Prostate gland (tissue), 2 donors: ENCODE data around the gene ADAMTSL1. TPM values are rescaled to one million over a fixed set of nuclear protein-coding genes. Genes with fewer than 3 reads are reported as not detected.

Experiments
- DNase-seq: peaks from one replicate; pipeline ENCODE4 v3.0.0-alpha.2; 2019; ENCODE audit warnings: low spot score
- H3K27ac ChIP-seq, 2 donors: fragments of 200-600 bp; sonication (generic); 2 replicates each; pipeline ENCODE4 v1.5.1; 2017 to 2019
- H3K27me3 ChIP-seq: fragments of 200-600 bp; sonication (generic); replicated peaks from 2 replicates; pipeline ENCODE4 v1.5.1; 2019; ENCODE audit not compliant: insufficient read depth
- H3K36me3 ChIP-seq, 2 donors: fragments of 200-600 bp; sonication (generic); 1 replicate in 1 of 2; 2 replicates in 1 of 2; pipeline versions ENCODE4 v1.5.1 to v1.8.1; 2017 to 2019
- H3K4me1 ChIP-seq: fragments of 200-600 bp; sonication (generic); replicated peaks from 2 replicates; pipeline ENCODE4 v1.5.1; 2019
- H3K4me3 ChIP-seq, 2 donors: fragments of 200-600 bp; sonication (generic); 2 replicates each; pipeline ENCODE4 v1.5.1; 2017 to 2019
- H3K9me3 ChIP-seq: fragments of 200-600 bp; sonication (generic); 2 replicates; pipeline ENCODE4 v1.5.1; 2017
- POLR2A ChIP-seq: fragments of 450-650 bp; IDR thresholded peaks from one replicate; pipeline ENCODE4 v1.6.1; 2016; ENCODE audit warnings: antibody characterized with exemption, mild to moderate bottlenecking
- POLR2AphosphoS5 ChIP-seq: sonication (generic); formaldehyde crosslinking; IDR thresholded peaks from one replicate; pipeline ENCODE4 v1.6.1; 2017; ENCODE audit warnings: antibody characterized with exemption
- WGBS: methylation state at CpG from one replicate; pipeline ENCODE4 v1.1.5; 2018; 5-methylcytosine and 5-hydroxymethylcytosine counted together
- intact Hi-C: fragments of 100-400 bp; cut with DNase I; formaldehyde crosslinking; loops from one replicate; pipeline ENCODE4 v1.14.2; 2022
- total RNA-seq, 2 donors: library from RNA; depleted of rRNA; stranded (reverse); fragments of >200 nt; gene quantifications; one replicate each; pipeline ENCODE4 v1.1.0, GENCODE V29; 2016
- TF ChIP-seq, protein P1 (sequence below), 4 experiments: fragments of 200-600 bp in 2 of 4; fragments of 450-650 bp in 2 of 4; sonication (generic) in 2 of 4; IDR thresholded peaks; 1 replicate in 3 of 4; 2 replicates in 1 of 4; pipeline ENCODE4 v1.5.1; 2016 to 2019; ENCODE audit warnings: antibody characterized with exemption in 4 of 4, mild to moderate bottlenecking in 2 of 4, moderate library complexity in 2 of 4

ADAMTSL1 gene
- total RNA-seq, 2 donors from 2014 or later, result 9.8 to 18.1 TPM

DNA sequence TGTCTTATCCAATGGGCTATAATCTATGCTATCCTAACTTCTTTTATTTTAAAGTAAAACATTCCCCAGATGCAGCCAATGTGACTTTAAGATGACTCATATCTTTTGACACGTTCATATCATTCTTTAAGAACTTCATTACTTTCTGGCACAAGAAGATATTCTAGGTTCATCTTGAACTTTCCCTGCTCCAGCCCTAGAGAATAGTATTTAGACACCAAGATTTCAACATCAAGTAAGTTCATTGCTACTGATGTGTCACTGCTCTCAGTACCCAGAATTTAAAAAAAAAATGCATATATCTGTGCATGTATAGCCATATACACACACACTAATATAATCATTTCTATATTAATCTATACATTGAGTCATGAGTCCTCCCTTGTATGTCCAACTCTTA is 383.8 kb downstream of the ADAMTSL1 start:
- no peaks in the 10 kb centered on the region for H3K4me1 ChIP-seq

DNA sequence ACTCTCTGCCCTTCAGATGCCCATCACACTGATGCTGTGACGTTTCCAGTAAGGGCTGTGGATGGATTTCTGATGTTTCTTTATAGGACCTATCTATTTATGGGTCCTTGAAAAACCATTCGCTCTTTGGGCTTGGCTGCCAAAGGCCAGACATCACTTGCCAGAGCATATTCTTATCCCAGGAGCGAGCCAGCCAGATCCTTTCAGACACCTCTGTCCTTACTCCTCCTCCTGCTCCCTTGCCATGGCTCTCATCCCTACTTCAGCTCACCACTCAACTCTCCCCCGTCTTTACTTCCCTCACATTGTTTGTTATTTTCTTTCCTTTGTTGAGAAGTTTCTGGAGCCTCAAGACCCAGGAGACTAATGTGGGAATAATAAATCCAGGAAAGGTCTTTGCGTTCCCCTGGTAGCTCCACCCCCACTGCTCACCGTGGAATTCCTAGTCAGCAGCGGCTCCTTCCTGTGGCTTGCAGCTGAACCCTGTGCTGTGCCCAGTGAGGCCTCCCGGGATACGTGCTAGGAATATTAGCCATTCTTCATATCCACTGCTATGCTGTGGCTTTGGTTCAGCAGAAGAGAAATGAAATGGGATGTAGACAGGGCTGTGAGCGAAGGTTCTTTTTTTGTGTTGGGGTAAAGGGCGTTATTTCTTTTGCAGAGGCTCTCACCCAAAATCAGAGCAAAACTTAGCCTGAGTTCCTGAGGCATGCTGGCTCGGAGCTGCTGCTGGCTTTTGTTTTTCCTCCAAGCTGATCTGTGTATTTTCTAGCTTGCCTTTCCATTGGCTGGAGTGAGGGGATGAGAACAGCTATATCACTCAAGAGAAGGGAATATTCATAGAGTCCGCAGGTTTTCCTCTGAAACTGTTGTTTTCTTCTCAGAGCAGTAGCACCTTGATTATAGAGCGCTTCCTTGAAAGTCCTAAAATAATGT is 387.9 kb downstream of the ADAMTSL1 start:
- Histone ChIP-seq H3K4me1 (no peaks in the 10 kb centered on the region), H3K9me3 (no peaks in the 10 kb centered on the region), H3K36me3 (no peaks in the 10 kb centered on the region), H3K27ac (no peak overlapping the region), H3K27me3 (no peaks in the 10 kb centered on the region), H3K4me3 (no peak overlapping the region)
- WGBS, result 64% methylated on average over 14 of the region's 14 CpGs
- no peak for DNase-seq
- TF ChIP-seq, protein P1, sequence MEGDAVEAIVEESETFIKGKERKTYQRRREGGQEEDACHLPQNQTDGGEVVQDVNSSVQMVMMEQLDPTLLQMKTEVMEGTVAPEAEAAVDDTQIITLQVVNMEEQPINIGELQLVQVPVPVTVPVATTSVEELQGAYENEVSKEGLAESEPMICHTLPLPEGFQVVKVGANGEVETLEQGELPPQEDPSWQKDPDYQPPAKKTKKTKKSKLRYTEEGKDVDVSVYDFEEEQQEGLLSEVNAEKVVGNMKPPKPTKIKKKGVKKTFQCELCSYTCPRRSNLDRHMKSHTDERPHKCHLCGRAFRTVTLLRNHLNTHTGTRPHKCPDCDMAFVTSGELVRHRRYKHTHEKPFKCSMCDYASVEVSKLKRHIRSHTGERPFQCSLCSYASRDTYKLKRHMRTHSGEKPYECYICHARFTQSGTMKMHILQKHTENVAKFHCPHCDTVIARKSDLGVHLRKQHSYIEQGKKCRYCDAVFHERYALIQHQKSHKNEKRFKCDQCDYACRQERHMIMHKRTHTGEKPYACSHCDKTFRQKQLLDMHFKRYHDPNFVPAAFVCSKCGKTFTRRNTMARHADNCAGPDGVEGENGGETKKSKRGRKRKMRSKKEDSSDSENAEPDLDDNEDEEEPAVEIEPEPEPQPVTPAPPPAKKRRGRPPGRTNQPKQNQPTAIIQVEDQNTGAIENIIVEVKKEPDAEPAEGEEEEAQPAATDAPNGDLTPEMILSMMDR (IDR thresholded peaks at IDR 0.05), result no peak
- TF ChIP-seq POLR2A (no peak), POLR2AphosphoS5 (no peak)
- intact Hi-C loops, result loop anchor here (10.0 kb wide), 1 partner anchor 417 kb away; no protein-coding TSS in a partner anchor

More for the DNA sequence above, 383.8 kb downstream of the ADAMTSL1 start:
- no peaks in the 10 kb centered on the region for H3K27me3 ChIP-seq
- H3K4me3 ChIP-seq, result no peak overlapping the region
- no peak for TF ChIP-seq POLR2A
- TF ChIP-seq, protein P1 (IDR thresholded peaks at IDR 0.05), result no peak
- no peak for TF ChIP-seq POLR2AphosphoS5
- no peaks in the 10 kb centered on the region for H3K9me3 ChIP-seq
- no peak for DNase-seq
- intact Hi-C loops, result no loop called here
- WGBS, result 50% methylated on average over 1 of the region's 1 CpG
- no peak overlapping the region for H3K27ac ChIP-seq
- no peaks in the 10 kb centered on the region for H3K36me3 ChIP-seq

DNA sequence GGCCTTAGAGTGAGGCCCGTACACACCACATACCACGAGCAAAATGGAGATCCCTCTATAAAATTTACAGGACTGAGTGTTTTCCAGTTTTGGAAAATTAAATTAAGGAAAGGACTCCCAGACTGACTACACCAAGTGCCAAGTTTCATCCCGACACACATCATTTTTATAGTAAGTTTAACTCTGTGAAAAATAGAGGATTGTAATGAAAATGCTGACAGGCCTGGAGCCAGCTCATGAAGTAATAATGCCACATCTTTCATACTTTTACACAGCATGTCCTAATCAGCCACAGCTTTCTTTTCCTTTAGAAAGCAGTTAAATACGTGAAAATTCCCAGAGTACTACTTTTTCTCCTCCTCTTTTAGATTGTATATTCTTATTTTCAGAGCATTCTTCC is 389.8 kb downstream of the ADAMTSL1 start:
- no peaks in the 10 kb centered on the region for H3K27me3 ChIP-seq
- no peak overlapping the region for H3K4me3 ChIP-seq
- intact Hi-C loops, result loop anchor here (10.0 kb wide), 1 partner anchor 419 kb away; no protein-coding TSS in a partner anchor
- H3K36me3 ChIP-seq, result no peaks in the 10 kb centered on the region
- H3K27ac ChIP-seq, result no peak overlapping the region
- WGBS, result 56% methylated on average over 4 of the region's 4 CpGs
- H3K4me1 ChIP-seq, result no peaks in the 10 kb centered on the region
- TF ChIP-seq, protein P1 (IDR thresholded peaks at IDR 0.05), result no peak
- TF ChIP-seq POLR2AphosphoS5 (no peak), POLR2A (no peak)
- no peak for DNase-seq
- H3K9me3 ChIP-seq, result no peaks in the 10 kb centered on the region

DNA sequence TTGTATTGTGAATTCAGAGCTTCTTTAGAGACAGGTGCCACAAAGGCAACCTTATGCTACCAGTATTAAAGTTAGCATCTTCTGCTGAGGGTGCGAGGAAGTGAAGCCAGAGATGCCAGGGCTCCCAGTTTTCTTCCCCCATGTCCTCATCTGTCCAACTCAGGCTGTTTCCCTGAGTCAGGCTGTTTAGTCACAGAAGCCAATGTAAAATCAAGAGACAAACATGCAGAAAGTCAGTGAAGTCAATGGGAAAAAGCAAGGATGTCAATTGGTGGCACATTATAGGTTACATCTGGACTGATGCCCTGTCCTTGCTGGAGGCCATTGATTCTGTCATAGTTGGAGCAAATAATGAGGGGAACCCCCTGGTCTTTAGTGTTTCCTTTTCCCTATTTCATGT is 390.6 kb downstream of the ADAMTSL1 start:
- DNase-seq, result no peak
- H3K27me3 ChIP-seq, result no peaks in the 10 kb centered on the region
- H3K4me1 ChIP-seq, result no peaks in the 10 kb centered on the region
- WGBS, result 100% methylated on average over 1 of the region's 1 CpG
- no peaks in the 10 kb centered on the region for H3K36me3 ChIP-seq
- no peaks in the 10 kb centered on the region for H3K9me3 ChIP-seq
- intact Hi-C loops, result loop anchor here (10.0 kb wide), 1 partner anchor 420 kb away; no protein-coding TSS in a partner anchor
- no peak overlapping the region for H3K4me3 ChIP-seq
- TF ChIP-seq POLR2A, result no peak
- TF ChIP-seq, protein P1 (IDR thresholded peaks at IDR 0.05), result no peak
- TF ChIP-seq POLR2AphosphoS5, result no peak
- no peak overlapping the region for H3K27ac ChIP-seq
